GM18519 (cell line): ENCODE measurements around the gene RNF121.
"Not testable (repeated sequence)": the region's sequence is repeated elsewhere in the genome, so short reads cannot be mapped to it uniquely, and the experiment has no call there.

ENCODE experiments used
- ATAC-seq: cut with Tn5 transposase; IDR thresholded peaks from one replicate; pipeline ENCODE4 v1.9.1; 2021; ENCODE audit warnings: mild to moderate bottlenecking, moderate library complexity; ENCODE audit not compliant: unreplicated experiment, low FRiP score

The RNF121 gene

GRCh38 chr11:71928737-71929443, at the start of gene RNF121:
Gene RNF121 (plus strand): TSS chr11:71929046. CDS start chr11:71929062, 16 bp downstream.
- peak; percentile 50 for ATAC-seq

GRCh38 chr11:71885806-71886205, 43.0 kb upstream of the RNF121 start:
- not testable (repeated sequence) for ATAC-seq

- not testable (repeated sequence) for ATAC-seq
Observed at GRCh38 chr11:71888335-71889010, 40.4 kb upstream of the RNF121 start.

GRCh38 chr11:71889181-71889872, 39.5 kb upstream of the RNF121 start:
- ATAC-seq = not testable (repeated sequence)

- ATAC-seq = no peak
Observed at GRCh38 chr11:71895961-71896360, 32.9 kb upstream of the RNF121 start.

GRCh38 chr11:71901137-71901536, 27.7 kb upstream of the RNF121 start:
- not testable (repeated sequence) for ATAC-seq

GRCh38 chr11:71908218-71908617, 20.6 kb upstream of the RNF121 start:
- no peak for ATAC-seq

- not testable (repeated sequence) for ATAC-seq
Observed at GRCh38 chr11:71910775-71911174, 18.1 kb upstream of the RNF121 start.

GRCh38 chr11:71911321-71911985, 17.4 kb upstream of the RNF121 start:
- not testable (repeated sequence) for ATAC-seq

GRCh38 chr11:71911986-71912340, 16.9 kb upstream of the RNF121 start:
- not testable (repeated sequence) for ATAC-seq

GRCh38 chr11:71913756-71914526, 14.9 kb upstream of the RNF121 start:
- no peak for ATAC-seq

GRCh38 chr11:71914617-71915189, 14.1 kb upstream of the RNF121 start:
- ATAC-seq = no peak

GRCh38 chr11:71917646-71918140, 11.2 kb upstream of the RNF121 start:
- no peak for ATAC-seq

- ATAC-seq = peak; percentile 41
Observed at GRCh38 chr11:71927820-71928736, 768 bp upstream of the RNF121 start, which contains the start of gene XNDC1N. Gene XNDC1N (minus strand): TSS chr11:71928594. CDS start chr11:71923353, 5,241 bp downstream.

- ATAC-seq = no peak
Observed at GRCh38 chr11:71929491-71929890, 645 bp downstream of the RNF121 start.

GRCh38 chr11:71930556-71931244, 1.9 kb downstream of the RNF121 start:
- no peak for ATAC-seq

- no peak for ATAC-seq
Observed at GRCh38 chr11:71931245-71931602, 2.4 kb downstream of the RNF121 start.
